ENCODE data around the gene SSTR3. TPM values are rescaled to one million over a fixed set of nuclear protein-coding genes. Genes with fewer than 3 reads are reported as not detected.

SSTR3 gene
- total and polyA plus RNA-seq, 4 donors, result not detected

DNA sequence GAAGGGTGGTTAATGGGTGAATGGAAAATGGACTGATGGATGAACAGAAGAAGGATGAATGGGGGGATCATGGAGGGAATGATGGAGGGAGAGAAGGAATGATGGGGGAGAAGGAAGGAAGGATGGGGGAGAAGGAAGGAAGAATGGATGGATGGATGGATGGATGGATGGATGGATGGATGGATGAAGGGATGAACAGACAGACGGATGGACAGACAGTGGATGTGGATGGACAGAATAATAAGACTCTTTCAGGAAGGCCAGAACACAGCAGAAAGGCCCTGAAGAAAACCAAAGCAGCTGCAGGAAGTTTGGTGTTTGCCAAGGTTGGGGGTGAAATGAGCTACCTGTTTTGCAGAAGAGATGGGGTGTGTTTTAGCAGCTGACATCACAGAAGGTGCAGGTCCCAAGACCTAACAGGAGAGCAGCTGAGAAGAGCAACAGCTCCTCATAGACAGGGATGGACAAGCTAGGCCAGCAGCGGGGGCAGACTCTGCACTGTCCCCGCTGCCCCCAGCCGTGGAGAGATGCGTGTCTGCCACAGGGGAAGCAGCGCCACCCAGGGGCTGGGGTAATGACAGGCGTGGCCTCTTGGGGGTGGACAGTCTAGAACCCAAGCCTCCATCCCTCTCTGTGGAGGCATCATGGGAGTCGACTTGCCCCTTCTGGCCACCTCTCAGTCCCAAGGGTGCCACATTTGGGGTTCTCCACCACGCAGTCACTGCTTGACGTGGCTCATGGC, 42.2 kb downstream of the SSTR3 start:
- DNase-seq, result peak; percentile 40 to 41
- H3K9me3 ChIP-seq (ENCODE audit: control insufficient read depth, low read length), result no peaks in the 10 kb centered on the region
- H3K4me3 ChIP-seq (ENCODE audit: low read length in 2 of 2), result no peak overlapping the region
- 87% methylated on average over 10 of the region's 10 CpGs for WGBS, 2 donors
- peak; percentile 3 for ATAC-seq (ENCODE audit: low FRiP score)
- no peaks in the 10 kb centered on the region for H3K27me3 ChIP-seq (ENCODE audit: control insufficient read depth in 1 of 2, insufficient read depth in 2 of 2, low read length in 1 of 2)
- intact Hi-C loops (cut with DNase I), result no loop called here
- H3K36me3 ChIP-seq (ENCODE audit: control insufficient read depth in 1 of 2, insufficient read depth in 2 of 2, low read length in 1 of 2), result no peaks in the 10 kb centered on the region
- H3K4me1 ChIP-seq (ENCODE audit: control insufficient read depth in 1 of 2, insufficient read depth in 2 of 2, low read length in 2 of 2), result no peaks in the 10 kb centered on the region
- no peak overlapping the region for H3K27ac ChIP-seq (ENCODE audit: low read depth in 1 of 2, low read length in 2 of 2)

DNA sequence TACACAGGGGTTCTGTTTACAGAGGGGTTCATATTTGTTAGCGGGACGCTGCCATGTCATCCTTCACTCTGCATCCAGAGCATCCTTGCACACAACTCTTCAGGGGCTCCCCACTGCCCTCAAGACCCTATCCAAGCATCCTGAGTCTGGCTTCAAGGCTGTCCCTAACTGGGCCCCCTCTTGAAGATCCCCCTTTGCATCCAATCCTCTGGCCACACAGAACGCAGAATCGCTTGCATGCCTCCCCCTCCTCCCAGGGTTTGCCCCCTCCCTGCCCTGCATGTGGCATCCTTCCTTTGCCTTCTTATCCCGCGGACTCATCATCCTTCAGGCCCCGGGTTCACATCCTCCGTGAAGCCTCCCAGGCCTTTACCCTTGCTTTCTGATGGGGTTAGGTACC, 42.9 kb downstream of the SSTR3 start:
- 90 to 93% methylated on average over 8 of the region's 8 CpGs for WGBS, 2 donors
- ATAC-seq (ENCODE audit: low FRiP score), result no peak
- no peaks in the 10 kb centered on the region for H3K27me3 ChIP-seq (ENCODE audit: control insufficient read depth in 1 of 2, insufficient read depth in 2 of 2, low read length in 1 of 2)
- H3K4me3 ChIP-seq (ENCODE audit: low read length in 2 of 2), result no peak overlapping the region
- DNase-seq, result peak; percentile 22 to 46
- intact Hi-C loops (cut with DNase I), result no loop called here
- H3K9me3 ChIP-seq (ENCODE audit: control insufficient read depth, low read length), result no peaks in the 10 kb centered on the region
- H3K4me1 ChIP-seq (ENCODE audit: control insufficient read depth in 1 of 2, insufficient read depth in 2 of 2, low read length in 2 of 2), result no peaks in the 10 kb centered on the region
- no peak overlapping the region for H3K27ac ChIP-seq (ENCODE audit: low read depth in 1 of 2, low read length in 2 of 2)
- H3K36me3 ChIP-seq (ENCODE audit: control insufficient read depth in 1 of 2, insufficient read depth in 2 of 2, low read length in 1 of 2), result no peaks in the 10 kb centered on the region

DNA sequence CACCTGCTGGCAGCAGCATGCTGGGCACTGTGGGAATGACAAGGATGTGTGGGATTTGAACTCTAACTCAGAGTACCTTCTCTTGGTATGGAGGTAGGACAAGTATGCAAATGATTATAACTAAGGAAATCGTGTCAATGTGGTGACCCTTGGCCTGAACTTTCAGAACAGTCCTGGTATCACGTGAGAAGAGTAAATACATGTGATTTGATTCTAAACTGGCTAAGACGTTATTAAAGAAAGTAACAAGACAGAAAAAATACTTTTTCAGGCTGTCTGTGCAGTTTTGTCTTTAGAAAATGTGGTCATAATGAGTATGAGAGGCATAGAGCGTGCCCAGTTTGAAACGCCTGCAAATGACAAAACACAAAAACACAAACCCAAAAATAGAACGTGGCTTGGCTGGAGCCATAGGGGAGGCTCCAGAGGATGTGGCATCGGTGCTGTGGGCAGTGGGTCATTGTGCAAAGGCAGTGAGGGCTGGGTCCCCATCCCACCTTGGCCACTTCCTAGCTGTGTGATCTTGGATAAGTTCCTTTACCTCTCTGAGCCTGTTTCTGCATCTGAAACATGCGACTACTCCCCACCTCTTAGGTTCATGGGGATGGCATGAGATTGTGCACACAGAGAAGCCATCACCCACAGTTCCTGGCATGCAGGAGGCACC, 44.2 kb downstream of the SSTR3 start:
- Histone ChIP-seq H3K27ac (ENCODE audit: low read depth in 1 of 2, low read length in 2 of 2) (no peak overlapping the region), H3K36me3 (ENCODE audit: control insufficient read depth in 1 of 2, insufficient read depth in 2 of 2, low read length in 1 of 2) (no peaks in the 10 kb centered on the region), H3K4me1 (ENCODE audit: control insufficient read depth in 1 of 2, insufficient read depth in 2 of 2, low read length in 2 of 2) (no peaks in the 10 kb centered on the region), H3K9me3 (ENCODE audit: control insufficient read depth, low read length) (no peaks in the 10 kb centered on the region), H3K4me3 (ENCODE audit: low read length in 2 of 2) (no peak overlapping the region), H3K27me3 (ENCODE audit: control insufficient read depth in 1 of 2, insufficient read depth in 2 of 2, low read length in 1 of 2) (no peaks in the 10 kb centered on the region)
- DNase-seq, result peak in 1 of 2 donors; percentile 29
- ATAC-seq (ENCODE audit: low FRiP score), result no peak
- WGBS, 2 donors, result 14 to 17% methylated on average over 8 of the region's 8 CpGs
- intact Hi-C loops (cut with DNase I), result loop anchor here in 1 of 2 donors (2.0 kb wide), 1 partner anchor 31 kb away; no protein-coding TSS in a partner anchor

DNA sequence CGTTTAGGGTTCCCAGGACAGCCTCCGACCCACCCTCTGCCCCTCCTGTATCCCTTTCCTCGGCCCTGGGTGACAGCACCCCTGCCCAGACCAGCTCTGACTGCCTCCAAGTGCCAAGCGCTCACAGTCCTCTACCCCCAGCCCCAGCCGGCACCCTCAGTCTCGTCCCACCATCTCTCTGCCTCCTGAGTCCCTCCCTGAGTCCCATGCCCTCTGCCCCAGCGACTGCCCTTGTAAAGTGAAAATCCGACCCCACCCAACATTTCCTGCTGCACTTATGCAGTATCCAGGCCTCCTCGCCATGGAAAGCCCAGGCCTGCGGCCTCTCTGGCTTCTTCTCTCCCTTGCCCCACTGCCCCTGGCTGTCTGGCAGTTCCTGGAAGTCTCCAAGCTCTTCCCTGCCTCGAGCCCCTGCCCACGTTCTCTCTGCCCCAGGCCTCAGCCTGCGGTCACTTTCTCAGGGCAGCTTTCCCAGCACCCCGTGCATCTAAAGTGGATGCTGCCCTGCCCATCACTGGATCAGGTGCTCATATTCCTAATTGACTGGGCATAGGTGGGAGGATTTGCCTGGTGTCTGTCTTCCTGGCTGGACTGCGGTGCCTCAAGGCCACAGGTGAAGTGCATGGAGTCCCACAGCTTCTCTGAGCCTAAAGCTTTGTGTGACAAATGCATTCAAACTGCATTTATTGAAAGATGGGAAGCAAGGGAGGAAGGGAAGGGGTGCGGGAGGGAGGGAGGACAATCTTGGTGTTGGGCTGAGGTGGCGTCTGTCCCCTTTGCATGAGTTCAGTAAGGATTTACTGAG, 44.9 kb downstream of the SSTR3 start:
- H3K27me3 ChIP-seq (ENCODE audit: control insufficient read depth in 1 of 2, insufficient read depth in 2 of 2, low read length in 1 of 2), result no peaks in the 10 kb centered on the region
- ATAC-seq (ENCODE audit: low FRiP score) (no peak), DNase-seq (peak; percentile 42 to 68)
- no peaks in the 10 kb centered on the region for H3K9me3 ChIP-seq (ENCODE audit: control insufficient read depth, low read length)
- no peaks in the 10 kb centered on the region for H3K36me3 ChIP-seq (ENCODE audit: control insufficient read depth in 1 of 2, insufficient read depth in 2 of 2, low read length in 1 of 2)
- no peak overlapping the region for H3K27ac ChIP-seq (ENCODE audit: low read depth in 1 of 2, low read length in 2 of 2)
- intact Hi-C loops (cut with DNase I), result loop anchor here in 1 of 2 donors (2.0 kb wide), 1 partner anchor 31 kb away; no protein-coding TSS in a partner anchor
- no peaks in the 10 kb centered on the region for H3K4me1 ChIP-seq (ENCODE audit: control insufficient read depth in 1 of 2, insufficient read depth in 2 of 2, low read length in 2 of 2)
- H3K4me3 ChIP-seq (ENCODE audit: low read length in 2 of 2), result no peak overlapping the region
- 67 to 72% methylated on average over 17 of the region's 17 CpGs for WGBS, 2 donors

DNA sequence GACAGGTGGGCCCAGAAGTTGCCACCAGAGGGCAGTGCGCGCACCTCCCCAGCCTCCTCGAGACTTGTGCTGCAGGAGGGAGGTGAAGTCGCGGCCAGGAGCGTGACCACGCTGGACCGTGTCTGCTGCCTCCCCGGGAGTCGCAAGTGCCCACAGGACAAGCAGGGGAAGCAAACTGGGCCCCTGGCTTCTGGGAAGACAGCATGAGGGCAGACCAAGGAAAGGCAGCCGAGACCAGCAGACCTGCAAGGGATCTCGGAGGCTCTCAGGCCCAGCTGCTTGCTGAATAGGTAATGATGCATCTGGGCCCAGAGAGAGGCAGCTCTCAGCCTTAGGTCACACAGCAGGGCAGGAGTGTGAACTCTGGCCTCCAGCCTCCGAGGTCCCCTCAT, 45.6 kb downstream of the SSTR3 start:
- Histone ChIP-seq H3K9me3 (ENCODE audit: control insufficient read depth, low read length) (no peaks in the 10 kb centered on the region), H3K27ac (ENCODE audit: low read depth in 1 of 2, low read length in 2 of 2) (no peak overlapping the region), H3K4me1 (ENCODE audit: control insufficient read depth in 1 of 2, insufficient read depth in 2 of 2, low read length in 2 of 2) (no peaks in the 10 kb centered on the region), H3K4me3 (ENCODE audit: low read length in 2 of 2) (no peak overlapping the region), H3K27me3 (ENCODE audit: control insufficient read depth in 1 of 2, insufficient read depth in 2 of 2, low read length in 1 of 2) (no peaks in the 10 kb centered on the region), H3K36me3 (ENCODE audit: control insufficient read depth in 1 of 2, insufficient read depth in 2 of 2, low read length in 1 of 2) (no peaks in the 10 kb centered on the region)
- 14 to 15% methylated on average over 13 of the region's 13 CpGs for WGBS, 2 donors
- peak; percentile 91 for ATAC-seq (ENCODE audit: low FRiP score)
- intact Hi-C loops (cut with DNase I), result loop anchor here (1.0 to 2.0 kb wide), 2 partner anchors 31 to 32 kb away; no protein-coding TSS in a partner anchor
- DNase-seq, result peak; percentile 92 to 95

DNA sequence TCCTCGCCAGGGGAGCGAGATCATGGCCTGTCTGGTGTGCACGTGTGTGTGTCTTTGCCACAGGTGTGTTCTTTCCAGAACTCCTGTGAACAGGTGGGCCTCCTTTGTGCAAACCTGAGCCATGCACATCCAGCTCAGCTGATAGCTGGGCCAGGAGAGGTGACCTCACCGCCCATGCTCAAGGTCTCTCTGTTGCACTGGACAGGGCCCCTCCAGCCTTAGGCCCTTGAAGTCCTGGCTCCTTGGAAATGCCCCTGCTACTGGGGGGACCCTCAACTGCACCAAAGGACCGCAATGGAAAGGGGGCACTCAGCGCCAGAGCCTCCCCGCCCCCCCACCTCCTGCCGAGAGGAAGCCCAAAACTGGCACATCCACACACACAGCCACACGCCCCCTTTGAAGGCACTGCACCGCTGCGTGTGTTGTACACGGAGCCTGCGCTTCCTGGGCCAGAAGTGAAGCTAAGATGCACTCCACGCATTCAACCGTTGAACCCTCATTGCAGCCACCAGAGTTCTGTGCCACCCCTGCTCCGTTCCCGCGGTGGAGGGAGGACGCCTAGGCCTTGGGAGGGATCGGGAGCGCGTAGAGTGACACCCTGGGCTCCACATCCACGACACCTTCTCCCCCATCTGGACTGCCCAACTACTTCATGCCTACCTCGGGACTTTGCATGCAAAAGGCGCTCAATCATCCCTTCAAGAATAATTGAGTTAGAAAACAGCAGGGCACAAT, 46.2 kb downstream of the SSTR3 start:
- WGBS, 2 donors, result 57 to 59% methylated on average over 25 of the region's 25 CpGs
- intact Hi-C loops (cut with DNase I), result loop anchor here (1.0 to 2.0 kb wide), 2 partner anchors 31 to 33 kb away; no protein-coding TSS in a partner anchor

DNA sequence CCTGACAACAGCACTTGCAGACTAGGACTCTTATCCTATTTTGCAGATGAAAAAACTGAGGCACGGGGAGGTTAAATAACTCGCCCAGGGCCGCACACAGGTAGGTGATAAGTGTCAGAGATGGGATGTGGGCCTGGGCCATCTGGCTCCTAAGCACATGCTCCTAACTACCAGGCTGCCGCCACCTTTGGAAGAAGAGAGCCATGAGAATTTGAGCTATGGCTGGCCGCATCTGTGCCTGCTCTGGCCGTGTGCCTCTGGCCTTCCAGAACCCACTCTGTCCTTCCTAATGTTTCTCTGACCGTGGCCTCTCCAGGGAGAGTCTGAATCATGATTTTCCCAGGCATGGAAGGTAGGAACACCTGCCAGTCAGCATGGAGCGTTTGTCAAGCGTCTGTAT, 47.2 kb downstream of the SSTR3 start:
- Histone ChIP-seq H3K36me3 (ENCODE audit: control insufficient read depth in 1 of 2, insufficient read depth in 2 of 2, low read length in 1 of 2) (no peaks in the 10 kb centered on the region), H3K4me1 (ENCODE audit: control insufficient read depth in 1 of 2, insufficient read depth in 2 of 2, low read length in 2 of 2) (no peaks in the 10 kb centered on the region), H3K27ac (ENCODE audit: low read depth in 1 of 2, low read length in 2 of 2) (no peak overlapping the region), H3K9me3 (ENCODE audit: control insufficient read depth, low read length) (peaks cover 2% of the 10 kb centered on the region), H3K27me3 (ENCODE audit: control insufficient read depth in 1 of 2, insufficient read depth in 2 of 2, low read length in 1 of 2) (no peaks in the 10 kb centered on the region), H3K4me3 (ENCODE audit: low read length in 2 of 2) (no peak overlapping the region)
- intact Hi-C loops (cut with DNase I), result no loop called here
- ATAC-seq (ENCODE audit: low FRiP score), result no peak
- 84 to 85% methylated on average over 9 of the region's 9 CpGs for WGBS, 2 donors
- peak in 1 of 2 donors; percentile 38 for DNase-seq

More for the DNA sequence above, 46.2 kb downstream of the SSTR3 start:
- Histone ChIP-seq H3K27me3 (ENCODE audit: control insufficient read depth in 1 of 2, insufficient read depth in 2 of 2, low read length in 1 of 2) (no peaks in the 10 kb centered on the region), H3K36me3 (ENCODE audit: control insufficient read depth in 1 of 2, insufficient read depth in 2 of 2, low read length in 1 of 2) (no peaks in the 10 kb centered on the region), H3K4me3 (ENCODE audit: low read length in 2 of 2) (no peak overlapping the region), H3K9me3 (ENCODE audit: control insufficient read depth, low read length) (peaks cover 2% of the 10 kb centered on the region), H3K27ac (ENCODE audit: low read depth in 1 of 2, low read length in 2 of 2) (no peak overlapping the region), H3K4me1 (ENCODE audit: control insufficient read depth in 1 of 2, insufficient read depth in 2 of 2, low read length in 2 of 2) (no peaks in the 10 kb centered on the region)
- ATAC-seq (ENCODE audit: low FRiP score) (no peak), DNase-seq (peak; percentile 53 to 66)

DNA sequence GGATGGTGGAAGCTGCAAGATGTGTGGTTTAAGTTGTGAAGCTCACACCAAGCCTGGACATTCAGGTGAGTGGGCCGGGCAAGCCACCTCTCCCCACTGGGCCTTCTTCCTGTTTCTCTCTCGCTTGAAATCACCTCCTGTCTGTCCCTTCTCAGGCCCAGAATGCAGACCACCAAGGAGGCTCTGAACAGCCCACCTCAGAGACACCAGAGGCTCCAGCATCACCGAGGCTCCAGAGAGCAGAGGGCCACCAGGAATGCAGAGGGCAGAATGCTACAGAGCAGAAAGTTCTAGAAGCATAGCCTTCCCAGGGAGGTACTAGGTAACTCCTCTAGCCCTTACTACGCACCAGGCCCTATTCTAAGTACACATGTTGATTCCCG, 47.8 kb downstream of the SSTR3 start:
- Histone ChIP-seq H3K27me3 (ENCODE audit: control insufficient read depth in 1 of 2, insufficient read depth in 2 of 2, low read length in 1 of 2) (no peaks in the 10 kb centered on the region), H3K9me3 (ENCODE audit: control insufficient read depth, low read length) (peaks cover 2% of the 10 kb centered on the region), H3K36me3 (ENCODE audit: control insufficient read depth in 1 of 2, insufficient read depth in 2 of 2, low read length in 1 of 2) (no peaks in the 10 kb centered on the region), H3K4me1 (ENCODE audit: control insufficient read depth in 1 of 2, insufficient read depth in 2 of 2, low read length in 2 of 2) (no peaks in the 10 kb centered on the region), H3K4me3 (ENCODE audit: low read length in 2 of 2) (no peak overlapping the region), H3K27ac (ENCODE audit: low read depth in 1 of 2, low read length in 2 of 2) (no peak overlapping the region)
- ATAC-seq (ENCODE audit: low FRiP score) (no peak), DNase-seq (no peak)
- intact Hi-C loops (cut with DNase I), result no loop called here
- WGBS, 2 donors, result 66 to 86% methylated on average over 4 to 5 of the region's 5 CpGs
